ENCODE measurements around the gene HOOK2. TPM values are rescaled to one million over a fixed set of nuclear protein-coding genes. Genes with fewer than 3 reads are reported as not detected.
"Not testable (repeated sequence)": the region's sequence is repeated elsewhere in the genome, so short reads cannot be mapped to it uniquely, and the experiment has no call there.

HOOK2 gene
- total and polyA plus RNA-seq, 5 experiments from 2014 or later, result 3.0 to 27.0 (median 4.3) TPM

DNA sequence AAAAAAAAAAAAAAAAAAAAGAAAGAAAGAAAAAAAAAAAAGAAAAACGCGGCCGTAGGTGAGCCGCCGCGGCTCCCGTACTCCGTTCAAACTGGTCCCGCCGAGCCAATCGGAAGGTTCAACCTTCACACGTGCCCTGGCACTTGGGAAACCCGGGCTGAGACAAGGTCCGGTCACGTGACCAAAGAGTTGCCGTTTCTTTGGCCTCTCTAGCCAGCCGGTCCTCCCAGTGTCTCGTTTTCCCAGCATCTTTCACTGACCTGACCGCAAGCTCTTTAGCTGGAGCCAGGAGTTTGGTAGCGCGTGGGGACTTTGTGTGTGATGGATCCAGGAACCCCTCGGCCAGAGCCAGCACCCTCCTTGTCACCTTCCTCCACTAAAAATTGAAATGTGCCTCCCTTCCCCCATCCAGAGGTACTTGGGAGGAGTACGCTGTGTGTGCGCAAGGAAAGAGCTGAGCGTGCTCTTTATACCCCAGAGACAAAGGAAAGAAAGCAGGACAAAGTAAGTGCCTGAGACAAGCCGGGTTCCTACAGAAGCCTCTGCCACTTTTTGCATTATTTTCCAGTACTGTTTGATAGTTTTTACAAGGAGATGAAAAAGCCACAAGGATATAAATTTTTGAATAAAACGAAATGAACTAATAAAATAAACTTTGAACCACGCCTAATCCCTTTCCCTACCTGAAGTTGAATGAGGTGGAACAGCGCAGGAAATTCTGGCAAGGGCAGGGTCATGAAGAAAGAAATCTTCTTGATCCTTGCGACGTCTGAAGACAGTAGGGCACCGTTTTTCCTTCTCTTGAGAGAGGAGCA is 52.6 kb downstream of the HOOK2 start:
- Mint-ChIP-seq H3K9me3 (no peaks in the 10 kb centered on the region), H3K27me3 (no peaks in the 10 kb centered on the region), H3K36me3 (peaks cover 0 to 17% (median 0%) of the 10 kb centered on the region in 3 donors), H3K4me1 (peaks cover 28 to 47% (median 40%) of the 10 kb centered on the region in 4 donors), H3K4me3 (peak overlapping the region; percentile 85 to 96 (median 92)), H3K27ac (peak overlapping the region; percentile 88 to 97 (median 93))
- ATAC-seq (peak; percentile 88 to 92), DNase-seq (peak; percentile 83 to 98 (median 92))
- POLR2A ChIA-PET, result interaction anchor here (0.5 to 8.7 kb wide), 19 partner anchors 12 to 1628 kb away, joined by 3 to 158 read pairs (median 4); partner anchors contain the start of genes DHPS, FBXW9, GET3 and JUNB

DNA sequence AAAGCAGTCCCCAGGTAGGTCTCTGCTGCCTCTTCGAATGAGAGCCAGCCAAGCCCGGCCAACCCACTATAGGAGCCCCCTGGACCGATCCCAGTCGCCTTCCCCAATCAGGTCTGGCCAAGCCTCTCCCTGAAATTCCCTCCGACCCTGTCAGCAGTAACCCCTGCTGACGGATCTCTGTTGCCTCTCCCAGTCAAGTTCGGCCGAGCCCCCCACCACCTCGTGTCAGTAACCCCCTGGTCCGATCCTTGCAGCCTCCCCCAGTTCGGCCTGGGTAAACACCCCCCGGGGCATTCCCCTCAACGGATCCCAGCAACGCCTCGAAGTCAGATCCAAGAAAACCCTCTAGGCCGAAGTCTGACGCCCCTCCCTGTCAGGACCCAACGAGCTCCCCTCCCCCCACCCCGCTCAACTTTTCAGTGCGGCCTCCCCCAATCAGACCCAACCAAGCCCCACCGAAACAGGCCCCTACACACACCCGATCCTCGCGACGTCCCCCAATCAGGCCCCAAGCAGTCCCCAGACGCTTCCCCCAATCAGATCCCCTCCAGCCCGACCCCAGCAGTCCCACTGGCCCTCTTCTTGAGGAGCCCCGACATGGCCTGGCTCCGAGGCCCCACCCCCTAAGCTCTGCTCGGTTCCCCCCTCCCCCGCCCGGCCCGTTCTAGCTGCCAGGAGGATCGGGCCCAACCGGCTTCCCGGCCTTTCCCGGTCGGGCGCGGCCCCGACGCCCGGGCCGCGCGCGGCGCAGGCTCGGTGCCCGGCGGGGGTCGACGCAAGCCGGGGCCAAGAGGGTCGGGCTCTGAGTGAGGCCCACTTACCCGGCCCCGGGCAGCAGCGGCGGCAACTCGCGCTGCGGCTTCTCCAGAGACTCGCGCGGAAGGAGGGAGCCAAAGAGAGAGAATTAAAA is 53.4 kb downstream of the HOOK2 start:
- DNase-seq (peak in 9 of 10 donors; percentile 8 to 73 (median 48)), ATAC-seq (peak; percentile 45 to 49)
- POLR2A ChIA-PET, result interaction anchor here (0.7 to 8.7 kb wide), 11 partner anchors 13 to 909 kb away, joined by 3 to 158 read pairs (median 4); partner anchors contain the start of genes DHPS, FBXW9, GET3 and JUNB
- Mint-ChIP-seq H3K4me1 (peaks cover 28 to 48% (median 41%) of the 10 kb centered on the region in 4 donors), H3K9me3 (no peaks in the 10 kb centered on the region), H3K27ac (peak overlapping the region; percentile 88 to 96 (median 92)), H3K36me3 (peaks cover 0 to 20% (median 0%) of the 10 kb centered on the region in 3 donors), H3K27me3 (no peaks in the 10 kb centered on the region), H3K4me3 (peak overlapping the region; percentile 85 to 96 (median 93))

DNA sequence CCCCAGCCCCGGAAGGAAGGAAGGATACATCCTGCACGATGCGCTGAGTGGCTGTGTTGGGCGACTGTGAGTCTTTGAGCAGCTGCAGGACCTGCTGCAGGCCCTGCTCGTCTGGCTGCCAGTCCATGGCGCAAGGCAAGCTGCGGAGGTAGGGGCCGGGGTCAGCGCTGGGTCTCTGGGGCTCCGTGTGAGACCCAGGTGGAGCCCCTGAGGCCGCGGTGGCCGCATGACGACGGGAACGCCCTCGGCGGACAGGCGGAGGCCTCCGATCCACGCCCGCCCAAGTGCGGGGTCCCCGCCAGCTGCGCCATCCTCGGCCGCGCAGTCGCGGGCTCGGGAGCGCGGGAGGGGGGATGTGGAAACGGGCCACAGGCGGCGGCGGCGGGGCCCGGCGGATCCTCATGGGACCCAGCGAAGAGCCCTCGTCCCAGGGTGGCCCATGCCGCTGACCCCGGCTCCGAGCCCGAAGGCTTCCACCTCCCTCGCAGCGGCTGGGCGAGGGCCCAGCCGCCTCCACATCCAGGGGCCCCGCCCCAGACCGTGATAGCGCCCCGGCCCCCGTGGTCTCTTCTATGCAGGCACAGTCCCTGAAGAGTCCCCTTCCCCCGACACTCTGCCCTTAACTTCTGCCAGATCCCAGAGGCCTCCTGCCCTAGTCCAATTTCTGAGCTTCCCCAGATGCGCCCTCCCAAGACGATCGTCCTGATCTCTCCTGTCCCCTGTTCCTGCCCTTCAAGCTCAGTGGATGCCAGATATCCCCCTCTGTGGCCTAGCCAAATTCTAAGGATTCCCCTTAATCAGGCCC is 54.3 kb downstream of the HOOK2 start:
- peak overlapping the region; percentile 85 to 96 (median 91) for H3K27ac Mint-ChIP-seq
- H3K27me3 Mint-ChIP-seq, result no peaks in the 10 kb centered on the region
- DNase-seq (peak in 1 of 10 donors; percentile 13), ATAC-seq (no peak)
- peaks cover 0 to 25% (median 0%) of the 10 kb centered on the region in 3 donors for H3K36me3 Mint-ChIP-seq
- peaks cover 31 to 51% (median 47%) of the 10 kb centered on the region in 4 donors for H3K4me1 Mint-ChIP-seq
- H3K4me3 Mint-ChIP-seq, result peak overlapping the region; percentile 84 to 96 (median 90)
- POLR2A ChIA-PET, result interaction anchor here (0.5 to 8.7 kb wide), 8 partner anchors 14 to 1802 kb away, joined by 3 to 158 read pairs (median 6); partner anchors contain the start of genes DHPS, FBXW9, GET3 and TRIR
- H3K9me3 Mint-ChIP-seq, result no peaks in the 10 kb centered on the region

- H3K36me3 Mint-ChIP-seq, result peaks cover 0 to 32% (median 0%) of the 10 kb centered on the region in 3 donors
- no peak for DNase-seq
- H3K27me3 Mint-ChIP-seq, result no peaks in the 10 kb centered on the region
- H3K27ac Mint-ChIP-seq, result peak overlapping the region; percentile 74 to 96 (median 88)
- no peak for ATAC-seq
- POLR2A ChIA-PET, result interaction anchor here (0.5 to 8.7 kb wide), 5 partner anchors 15 to 177 kb away, joined by 4 to 158 read pairs (median 7); partner anchors contain the start of genes DHPS, GET3 and TRIR
- H3K4me1 Mint-ChIP-seq, result peaks cover 31 to 51% (median 47%) of the 10 kb centered on the region in 4 donors
- H3K4me3 Mint-ChIP-seq, result peak overlapping the region; percentile 79 to 90 (median 84)
- H3K9me3 Mint-ChIP-seq, result no peaks in the 10 kb centered on the region
These were observed 55.1 kb downstream of the HOOK2 start for GRCh38 chr19:12720296-12720695.

DNA sequence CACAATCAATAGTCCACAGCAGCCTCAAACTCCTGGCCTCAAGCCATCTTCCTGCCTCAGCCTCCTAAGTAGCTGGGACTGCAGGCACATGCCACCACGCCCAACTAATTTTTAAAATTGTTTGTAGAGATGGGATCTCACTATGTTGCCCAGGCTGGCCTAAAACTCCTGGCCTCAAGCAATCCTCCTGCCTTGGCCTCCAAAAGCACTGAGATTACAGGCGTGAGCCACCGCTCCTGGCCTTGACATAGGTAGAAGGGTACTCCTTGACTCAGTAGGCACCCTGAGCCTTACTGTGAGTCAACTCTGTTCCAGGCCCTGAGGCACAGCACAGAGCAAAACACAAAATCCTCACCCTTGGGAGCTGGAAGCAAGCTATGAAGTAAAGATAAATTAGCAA is 59.4 kb downstream of the HOOK2 start:
- Mint-ChIP-seq H3K36me3 (peaks cover 0 to 62% (median 3%) of the 10 kb centered on the region in 3 donors), H3K4me1 (peaks cover 15 to 25% (median 18%) of the 10 kb centered on the region in 4 donors), H3K27me3 (no peaks in the 10 kb centered on the region), H3K27ac (peak overlapping the region in 1 of 10 donors; percentile 48), H3K4me3 (peak overlapping the region in 1 of 10 donors; percentile 67), H3K9me3 (no peaks in the 10 kb centered on the region)
- DNase-seq (no peak), ATAC-seq (no peak)
- POLR2A ChIA-PET, result interaction anchor here (0.6 kb wide), 1 partner anchor 66 kb away, joined by 3 read pairs; no protein-coding TSS in a partner anchor

GRCh38 chr19:12715102-12715501 is 60.2 kb downstream of the HOOK2 start:
- Mint-ChIP-seq H3K4me3 (no peak overlapping the region), H3K4me1 (peaks cover 9 to 18% (median 12%) of the 10 kb centered on the region in 4 donors), H3K27me3 (no peaks in the 10 kb centered on the region), H3K36me3 (peaks cover 0 to 71% (median 6%) of the 10 kb centered on the region in 3 donors), H3K27ac (no peak overlapping the region), H3K9me3 (no peaks in the 10 kb centered on the region)
- POLR2A ChIA-PET, result no interaction called here
- ATAC-seq (no peak), DNase-seq (no peak)

GRCh38 chr19:12713304-12713703 is 62.0 kb downstream of the HOOK2 start:
- not testable (repeated sequence) for H3K27me3 Mint-ChIP-seq, H3K9me3 Mint-ChIP-seq, DNase-seq, H3K27ac Mint-ChIP-seq, ATAC-seq, H3K4me1 Mint-ChIP-seq, H3K4me3 Mint-ChIP-seq
- POLR2A ChIA-PET, result interaction anchor here (1.1 kb wide), 1 partner anchor 32 kb away, joined by 3 read pairs; no protein-coding TSS in a partner anchor
- H3K36me3 Mint-ChIP-seq, result peaks cover 0 to 72% (median 6%) of the 10 kb centered on the region in 3 donors

Small RNAs within 50 kb of the gene (microRNA-seq; reads per million reads assigned to microRNA genes)
- not detected for gene MIR5684 (ENCODE audit: borderline microRNAs expressed)

Other genes starting within 250 kb of the HOOK2 start
- gene ZNF564, start 224.1 kb downstream of the HOOK2 start, total RNA-seq, result 10 to 100 TPM; 35.4 to 38.4 TPM
- gene ZNF564, start 224.1 kb downstream of the HOOK2 start, polyA plus RNA-seq, result 10 to 100 TPM in 2 of 3 donors, 1 to 10 TPM in 1; 8.9 to 12.3 (median 10.0) TPM
- gene ZNF490, start 164.7 kb downstream of the HOOK2 start, total RNA-seq, result 10 to 100 TPM; 14.4 to 15.4 TPM
- 1 to 10 TPM; 3.7 to 6.8 (median 6.5) TPM for gene ZNF490, start 164.7 kb downstream of the HOOK2 start, polyA plus RNA-seq
- gene ZNF791, start 164.6 kb downstream of the HOOK2 start, total RNA-seq, result 10 to 100 TPM; 46.2 to 48.0 TPM
- 10 to 100 TPM; 14.2 to 18.6 (median 17.9) TPM for gene ZNF791, start 164.6 kb downstream of the HOOK2 start, polyA plus RNA-seq
- 100 to 1,000 TPM in 1 of 2 experiments, 10 to 100 TPM in 1; 87.5 to 101 TPM for gene MAN2B1, start 108.8 kb downstream of the HOOK2 start, total RNA-seq
- gene MAN2B1, start 108.8 kb downstream of the HOOK2 start, polyA plus RNA-seq, result 10 to 100 TPM; 33.9 to 55.4 (median 34.7) TPM
- gene WDR83, start 108.7 kb downstream of the HOOK2 start, total RNA-seq, result 10 to 100 TPM; 17.6 to 22.7 TPM
- 10 to 100 TPM; 12.6 to 19.9 (median 12.9) TPM for gene WDR83, start 108.7 kb downstream of the HOOK2 start, polyA plus RNA-seq
- 100 to 1,000 TPM; 219 to 224 TPM for gene DHPS, start 93.7 kb downstream of the HOOK2 start, total RNA-seq
- gene DHPS, start 93.7 kb downstream of the HOOK2 start, polyA plus RNA-seq, result 100 to 1,000 TPM in 1 of 3 donors, 10 to 100 TPM in 2; 74.8 to 108 (median 88.9) TPM
- not detected for gene GNG14, start 87.6 kb downstream of the HOOK2 start, total RNA-seq
- not detected for gene GNG14, start 87.6 kb downstream of the HOOK2 start, polyA plus RNA-seq
- 1 to 10 TPM; 2.8 to 2.9 TPM for gene FBXW9, start 78.9 kb downstream of the HOOK2 start, total RNA-seq
- 1 to 10 TPM; 4.3 to 5.7 (median 5.4) TPM for gene FBXW9, start 78.9 kb downstream of the HOOK2 start, polyA plus RNA-seq
- 10 to 100 TPM; 80.5 to 81.7 TPM for gene TNPO2, start 51.6 kb downstream of the HOOK2 start, total RNA-seq
- 1 to 10 TPM; 2.0 to 3.1 (median 2.6) TPM for gene TNPO2, start 51.6 kb downstream of the HOOK2 start, polyA plus RNA-seq
- gene TRIR, start 40.9 kb downstream of the HOOK2 start, total RNA-seq, result 100 to 1,000 TPM; 197 to 220 TPM
- gene TRIR, start 40.9 kb downstream of the HOOK2 start, polyA plus RNA-seq, result 100 to 1,000 TPM; 181 to 206 (median 205) TPM
- gene GET3, start 38.1 kb downstream of the HOOK2 start, total RNA-seq, result 10 to 100 TPM; 26.7 to 30.9 TPM
- 10 to 100 TPM; 46.8 to 72.3 (median 55.7) TPM for gene GET3, start 38.1 kb downstream of the HOOK2 start, polyA plus RNA-seq
- gene BEST2, start 23.8 kb downstream of the HOOK2 start, total RNA-seq, result not detected
- not detected for gene BEST2, start 23.8 kb downstream of the HOOK2 start, polyA plus RNA-seq
- gene JUNB, start 15.9 kb upstream of the HOOK2 start, total RNA-seq, result 100 to 1,000 TPM in 1 of 2 experiments, 10 to 100 TPM in 1; 99.1 to 103 TPM
- 1,000 to 10,000 TPM in 2 of 3 donors, 100 to 1,000 TPM in 1; 845 to 1,468 (median 1,203) TPM for gene JUNB, start 15.9 kb upstream of the HOOK2 start, polyA plus RNA-seq
- gene PRDX2, start 26.2 kb upstream of the HOOK2 start, total RNA-seq, result 100 to 1,000 TPM; 108 to 112 TPM
- gene PRDX2, start 26.2 kb upstream of the HOOK2 start, polyA plus RNA-seq, result 100 to 1,000 TPM; 253 to 362 (median 333) TPM
- gene THSD8, start 26.5 kb upstream of the HOOK2 start, total RNA-seq, result 1 to 10 TPM in 1 of 2 experiments, not detected in 1; 1.1 TPM
- gene THSD8, start 26.5 kb upstream of the HOOK2 start, polyA plus RNA-seq, result 1 to 10 TPM in 2 of 3 donors, under 1 TPM in 1; 0.96 to 3.1 (median 1.0) TPM
- gene RNASEH2A, start 31.0 kb upstream of the HOOK2 start, total RNA-seq, result 10 to 100 TPM; 12.1 to 12.9 TPM
- gene RNASEH2A, start 31.0 kb upstream of the HOOK2 start, polyA plus RNA-seq, result 10 to 100 TPM; 16.3 to 22.6 (median 21.9) TPM
- not detected for gene RTBDN, start 59.0 kb upstream of the HOOK2 start, total RNA-seq
- gene RTBDN, start 59.0 kb upstream of the HOOK2 start, polyA plus RNA-seq, result not detected
- gene MAST1, start 63.0 kb upstream of the HOOK2 start, total RNA-seq, result 1 to 10 TPM in 1 of 2 experiments, under 1 TPM in 1; 0.26 to 1.3 TPM
- 1 to 10 TPM in 1 of 3 donors, under 1 TPM in 2; 0.22 to 4.4 (median 0.97) TPM for gene MAST1, start 63.0 kb upstream of the HOOK2 start, polyA plus RNA-seq
- gene DNASE2, start 105.9 kb upstream of the HOOK2 start, total RNA-seq, result 10 to 100 TPM; 26.2 to 27.3 TPM
- 10 to 100 TPM; 46.1 to 49.5 (median 46.2) TPM for gene DNASE2, start 105.9 kb upstream of the HOOK2 start, polyA plus RNA-seq
- gene KLF1, start 111.6 kb upstream of the HOOK2 start, total RNA-seq, result not detected
- under 1 TPM in 1 of 3 donors, not detected in 2; 0.45 TPM for gene KLF1, start 111.6 kb upstream of the HOOK2 start, polyA plus RNA-seq
- 10 to 100 TPM; 68.5 to 69.8 TPM for gene GCDH, start 115.6 kb upstream of the HOOK2 start, total RNA-seq
- gene GCDH, start 115.6 kb upstream of the HOOK2 start, polyA plus RNA-seq, result 10 to 100 TPM; 18.0 to 20.7 (median 19.8) TPM
- 1 to 10 TPM in 1 of 2 experiments, not detected in 1; 1.8 TPM for gene SYCE2, start 143.7 kb upstream of the HOOK2 start, total RNA-seq
- gene SYCE2, start 143.7 kb upstream of the HOOK2 start, polyA plus RNA-seq, result not detected
- 10 to 100 TPM; 54.6 to 60.5 TPM for gene FARSA, start 158.2 kb upstream of the HOOK2 start, total RNA-seq
- 10 to 100 TPM; 49.8 to 87.7 (median 63.6) TPM for gene FARSA, start 158.2 kb upstream of the HOOK2 start, polyA plus RNA-seq
- 100 to 1,000 TPM; 448 to 463 TPM for gene CALR, start 163.1 kb upstream of the HOOK2 start, total RNA-seq
- gene CALR, start 163.1 kb upstream of the HOOK2 start, polyA plus RNA-seq, result 100 to 1,000 TPM; 135 to 190 (median 165) TPM
- 100 to 1,000 TPM; 117 to 125 TPM for gene RAD23A, start 170.3 kb upstream of the HOOK2 start, total RNA-seq
- gene RAD23A, start 170.3 kb upstream of the HOOK2 start, polyA plus RNA-seq, result 100 to 1,000 TPM in 2 of 3 donors, 10 to 100 TPM in 1; 78.0 to 114 (median 102) TPM
- gene GADD45GIP1, start 181.7 kb upstream of the HOOK2 start, total RNA-seq, result 10 to 100 TPM; 17.3 to 17.8 TPM
- 10 to 100 TPM; 59.4 to 65.1 (median 64.7) TPM for gene GADD45GIP1, start 181.7 kb upstream of the HOOK2 start, polyA plus RNA-seq
- gene DAND5, start 194.0 kb upstream of the HOOK2 start, total RNA-seq, result not detected
- not detected for gene DAND5, start 194.0 kb upstream of the HOOK2 start, polyA plus RNA-seq
- gene NFIX, start 219.9 kb upstream of the HOOK2 start, total RNA-seq, result 1 to 10 TPM; 4.9 to 8.6 TPM
- gene NFIX, start 219.9 kb upstream of the HOOK2 start, polyA plus RNA-seq, result 1 to 10 TPM in 1 of 3 donors, under 1 TPM in 1, not detected in 1; 0.68 to 1.5 TPM

All from naive thymus-derived CD8-positive, alpha-beta T cell (primary cell).